DOHH2 (cell line): ENCODE results near the gene TBL1X.

ENCODE experiments used
- EZH2phosphoT487 ChIP-seq: fragments of 200-600 bp; sonication (generic); IDR thresholded peaks from 2 replicates; pipeline ENCODE4 v1.6.1; 2017; ENCODE audit warnings: borderline replicate concordance, mild to moderate bottlenecking, antibody characterized with exemption, low read length, moderate library complexity, mixed read lengths
- TF ChIP-seq, protein P1 (sequence below): fragments of 200-600 bp; sonication (generic); IDR thresholded peaks from one replicate; pipeline ENCODE4 v1.5.1; 2014; ENCODE audit warnings: antibody characterized with exemption, mild to moderate bottlenecking, low read depth, low read length; ENCODE audit not compliant: poor library complexity, severe bottlenecking

DNA sequence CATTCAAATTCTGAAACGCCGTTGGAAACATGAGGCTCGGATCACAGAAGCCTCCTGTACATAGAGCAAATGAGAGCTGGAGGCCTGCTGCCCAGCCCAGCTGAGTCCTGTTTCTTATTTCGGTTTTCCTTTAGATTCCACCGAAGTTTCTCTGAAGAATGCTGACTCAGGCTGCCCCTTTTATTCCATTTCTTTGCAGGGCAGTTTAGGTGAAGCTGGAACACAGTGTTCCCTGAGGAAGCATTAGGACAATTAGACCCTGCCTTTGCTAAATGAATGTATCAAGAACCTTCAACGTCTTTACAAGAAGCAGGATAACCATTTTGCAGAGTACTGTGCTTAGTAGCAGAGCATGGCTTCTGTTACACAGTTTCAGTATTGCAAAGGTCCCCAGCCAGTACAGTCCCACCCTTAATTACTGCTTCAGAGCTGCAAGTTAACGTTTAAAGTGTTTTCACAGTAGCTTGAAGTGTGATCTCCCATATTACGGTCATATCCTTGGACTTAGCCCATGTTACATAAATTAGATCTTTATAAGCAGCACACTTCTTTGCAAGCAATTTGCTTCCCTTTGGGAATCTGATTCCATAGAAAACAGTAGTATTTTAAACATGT lies 117.0 kb downstream of the TBL1X start:
- no peak for TF ChIP-seq EZH2phosphoT487
- TF ChIP-seq, protein P1, sequence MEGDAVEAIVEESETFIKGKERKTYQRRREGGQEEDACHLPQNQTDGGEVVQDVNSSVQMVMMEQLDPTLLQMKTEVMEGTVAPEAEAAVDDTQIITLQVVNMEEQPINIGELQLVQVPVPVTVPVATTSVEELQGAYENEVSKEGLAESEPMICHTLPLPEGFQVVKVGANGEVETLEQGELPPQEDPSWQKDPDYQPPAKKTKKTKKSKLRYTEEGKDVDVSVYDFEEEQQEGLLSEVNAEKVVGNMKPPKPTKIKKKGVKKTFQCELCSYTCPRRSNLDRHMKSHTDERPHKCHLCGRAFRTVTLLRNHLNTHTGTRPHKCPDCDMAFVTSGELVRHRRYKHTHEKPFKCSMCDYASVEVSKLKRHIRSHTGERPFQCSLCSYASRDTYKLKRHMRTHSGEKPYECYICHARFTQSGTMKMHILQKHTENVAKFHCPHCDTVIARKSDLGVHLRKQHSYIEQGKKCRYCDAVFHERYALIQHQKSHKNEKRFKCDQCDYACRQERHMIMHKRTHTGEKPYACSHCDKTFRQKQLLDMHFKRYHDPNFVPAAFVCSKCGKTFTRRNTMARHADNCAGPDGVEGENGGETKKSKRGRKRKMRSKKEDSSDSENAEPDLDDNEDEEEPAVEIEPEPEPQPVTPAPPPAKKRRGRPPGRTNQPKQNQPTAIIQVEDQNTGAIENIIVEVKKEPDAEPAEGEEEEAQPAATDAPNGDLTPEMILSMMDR: no peak
